C4-2B (cell line): ENCODE measurements around the gene EXOC3L2.

Experiments
- ZFX ChIP-seq: fragments of 450-650 bp; IDR thresholded peaks from 2 replicates; pipeline ENCODE4 v1.6.1; 2017
- TF ChIP-seq, protein P1 (sequence below): fragments of 450-650 bp; conservative IDR thresholded peaks from 2 replicates; pipeline ENCODE4 v1.5.1; 2017; ENCODE audit warnings: mild to moderate bottlenecking

DNA sequence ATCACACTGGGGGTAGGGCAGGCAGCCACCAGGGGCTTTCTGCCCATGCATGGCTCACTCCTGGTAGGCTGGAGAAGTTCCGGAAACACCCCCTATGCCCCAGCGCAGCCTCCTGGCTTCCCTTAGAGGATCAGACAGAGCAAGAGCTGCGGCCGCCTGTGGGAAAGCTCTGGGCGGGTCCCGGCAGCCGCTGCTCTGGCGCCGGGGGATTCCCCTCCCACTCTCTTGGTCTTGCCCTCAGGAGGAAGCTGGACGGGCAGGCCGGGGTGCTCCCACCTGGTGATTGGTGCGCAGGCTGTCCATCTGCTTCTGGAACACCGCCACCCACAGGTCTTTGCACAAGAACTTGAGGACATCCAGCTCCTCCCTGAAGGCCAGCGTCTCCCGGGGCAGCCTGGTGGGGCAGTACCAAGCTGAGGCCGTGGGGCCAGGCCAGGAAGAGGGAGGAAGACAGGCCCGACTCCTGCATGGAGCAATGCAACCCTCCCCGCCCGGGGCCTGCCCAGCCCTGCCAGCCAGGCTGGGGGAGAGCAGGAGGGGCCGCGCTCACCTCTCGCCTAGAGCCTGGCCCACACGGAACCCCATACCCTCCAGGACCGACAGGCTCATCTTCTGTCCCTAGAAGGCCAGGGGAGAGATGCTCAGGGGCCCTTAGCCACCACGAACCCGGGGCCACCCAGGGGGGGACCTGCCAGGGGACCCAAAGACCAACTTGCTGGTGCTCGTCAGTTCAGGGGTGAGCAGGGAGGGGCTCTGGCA lies 80.5 kb downstream of the EXOC3L2 start:
- TF ChIP-seq, protein P1, sequence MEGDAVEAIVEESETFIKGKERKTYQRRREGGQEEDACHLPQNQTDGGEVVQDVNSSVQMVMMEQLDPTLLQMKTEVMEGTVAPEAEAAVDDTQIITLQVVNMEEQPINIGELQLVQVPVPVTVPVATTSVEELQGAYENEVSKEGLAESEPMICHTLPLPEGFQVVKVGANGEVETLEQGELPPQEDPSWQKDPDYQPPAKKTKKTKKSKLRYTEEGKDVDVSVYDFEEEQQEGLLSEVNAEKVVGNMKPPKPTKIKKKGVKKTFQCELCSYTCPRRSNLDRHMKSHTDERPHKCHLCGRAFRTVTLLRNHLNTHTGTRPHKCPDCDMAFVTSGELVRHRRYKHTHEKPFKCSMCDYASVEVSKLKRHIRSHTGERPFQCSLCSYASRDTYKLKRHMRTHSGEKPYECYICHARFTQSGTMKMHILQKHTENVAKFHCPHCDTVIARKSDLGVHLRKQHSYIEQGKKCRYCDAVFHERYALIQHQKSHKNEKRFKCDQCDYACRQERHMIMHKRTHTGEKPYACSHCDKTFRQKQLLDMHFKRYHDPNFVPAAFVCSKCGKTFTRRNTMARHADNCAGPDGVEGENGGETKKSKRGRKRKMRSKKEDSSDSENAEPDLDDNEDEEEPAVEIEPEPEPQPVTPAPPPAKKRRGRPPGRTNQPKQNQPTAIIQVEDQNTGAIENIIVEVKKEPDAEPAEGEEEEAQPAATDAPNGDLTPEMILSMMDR, result no peak
- no peak for TF ChIP-seq ZFX
